Stimulated activated naive CD8-positive, alpha-beta T cell treated with anti-CD3 and anti-CD28 coated beads, Interleukin-15, Interleukin-2, amounts not matched to agents 100 U/mL and 50 U/mL, for 24 hours (primary cell): Measurements from ENCODE around the gene SMIM17.
A peak's percentile ranks its signal among the peaks of the same experiment; 100 is the strongest.
"Not testable (repeated sequence)": the region's sequence is repeated elsewhere in the genome, so short reads cannot be mapped to it uniquely, and the experiment has no call there.

Experiments used
- ATAC-seq: fragments of 150-1000 bp; cut with Tn5 transposase; one replicate; pipeline ENCODE4 v1.10.0; 2021
- DNase-seq: peaks from one replicate; pipeline ENCODE4 v3.0.0; 2021

SMIM17 gene

DNA sequence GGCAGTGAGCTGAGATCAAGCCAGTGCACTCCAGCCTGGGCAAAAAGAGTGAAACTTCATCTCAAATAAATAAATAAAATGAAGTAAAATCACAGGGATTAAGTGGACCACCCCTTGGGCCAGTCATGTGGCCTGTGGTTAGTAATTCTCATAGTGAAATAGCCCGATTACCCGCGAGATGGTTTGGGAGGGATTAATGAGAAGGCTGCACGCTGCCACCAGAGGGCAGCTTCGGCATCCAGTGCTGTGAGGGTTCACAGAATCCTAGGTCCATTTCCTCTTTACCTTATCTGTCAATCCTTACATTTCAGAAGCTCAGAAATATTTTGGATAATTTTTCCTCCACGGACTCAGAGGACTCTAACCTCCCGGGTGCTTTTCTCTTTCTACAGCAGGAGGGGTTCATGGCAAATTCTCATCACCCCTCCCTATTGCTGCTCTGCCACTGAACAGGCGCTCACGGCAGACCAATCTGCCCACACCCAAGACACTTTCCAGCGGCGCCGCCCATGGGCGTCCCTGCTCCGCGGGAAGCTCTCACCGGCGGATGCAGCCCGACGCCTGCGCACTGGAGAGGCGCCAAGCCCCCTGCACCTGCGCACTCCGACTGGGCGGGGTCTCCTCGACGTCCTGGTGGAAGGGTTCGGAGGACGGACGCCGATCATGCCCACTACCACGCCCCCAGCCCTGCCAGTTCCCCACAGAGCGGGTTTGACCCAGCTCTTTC lies 17.6 kb downstream of the SMIM17 start:
- ATAC-seq (no peak), DNase-seq (no peak)

- no peak for ATAC-seq
Observed at GRCh38 chr19:56661248-56661647, 18.3 kb downstream of the SMIM17 start.

DNA sequence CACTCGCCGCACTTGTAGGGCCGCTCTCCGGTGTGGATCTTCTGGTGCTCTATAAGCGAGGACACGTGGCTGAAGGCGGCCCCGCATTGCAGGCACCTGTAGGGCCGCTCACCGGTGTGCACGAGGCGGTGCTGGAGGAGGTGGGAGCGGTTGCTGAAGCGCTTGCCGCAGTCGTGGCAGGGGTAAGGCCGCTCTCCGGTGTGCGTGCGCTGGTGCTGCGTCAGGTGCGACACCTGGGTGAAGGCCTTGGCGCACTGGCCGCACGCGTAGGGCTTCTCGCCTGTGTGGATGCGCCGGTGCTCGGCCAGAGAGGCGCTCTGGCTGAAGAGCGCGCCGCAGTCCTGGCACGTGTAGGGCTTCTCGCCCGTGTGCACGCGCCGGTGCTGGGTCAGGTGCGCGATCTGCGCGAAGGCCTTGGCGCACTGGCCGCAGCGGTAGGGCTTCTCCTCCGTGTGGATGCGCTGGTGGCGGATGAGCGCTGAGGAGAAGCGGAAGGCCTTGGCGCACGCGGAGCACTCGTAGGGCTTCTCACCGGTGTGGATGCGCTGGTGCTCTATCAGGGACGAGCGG lies 21.1 kb downstream of the SMIM17 start:
- ATAC-seq (no peak), DNase-seq (no peak)

More at GRCh38 chr19:56661248-56661647, 18.3 kb downstream of the SMIM17 start:
- no peak for DNase-seq

DNA sequence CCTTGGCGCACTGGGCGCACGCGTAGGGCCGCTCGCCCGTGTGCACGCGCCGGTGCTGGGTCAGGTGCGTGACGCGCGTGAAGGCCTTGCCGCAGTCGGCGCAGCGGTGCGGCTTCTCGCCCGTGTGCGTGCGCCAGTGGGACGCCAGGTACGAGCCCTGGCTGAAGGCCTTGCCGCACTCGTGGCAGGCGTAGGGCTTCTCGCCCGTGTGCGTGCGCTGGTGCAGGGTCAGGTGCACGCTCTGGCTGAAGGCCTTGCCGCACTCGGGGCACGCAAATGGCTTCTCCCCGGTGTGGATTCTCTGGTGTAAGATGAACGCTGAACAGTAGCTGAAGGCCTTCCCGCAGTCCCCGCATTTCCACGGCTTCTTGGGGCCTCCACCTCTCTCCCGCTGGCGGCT lies 21.6 kb downstream of the SMIM17 start:
- no peak for DNase-seq
- no peak for ATAC-seq

GRCh38 chr19:56667311-56667870 lies 24.4 kb downstream of the SMIM17 start:
- no peak for ATAC-seq
- no peak for DNase-seq

- DNase-seq (no peak), ATAC-seq (no peak)
Observed at GRCh38 chr19:56668676-56669075, 25.7 kb downstream of the SMIM17 start.

DNA sequence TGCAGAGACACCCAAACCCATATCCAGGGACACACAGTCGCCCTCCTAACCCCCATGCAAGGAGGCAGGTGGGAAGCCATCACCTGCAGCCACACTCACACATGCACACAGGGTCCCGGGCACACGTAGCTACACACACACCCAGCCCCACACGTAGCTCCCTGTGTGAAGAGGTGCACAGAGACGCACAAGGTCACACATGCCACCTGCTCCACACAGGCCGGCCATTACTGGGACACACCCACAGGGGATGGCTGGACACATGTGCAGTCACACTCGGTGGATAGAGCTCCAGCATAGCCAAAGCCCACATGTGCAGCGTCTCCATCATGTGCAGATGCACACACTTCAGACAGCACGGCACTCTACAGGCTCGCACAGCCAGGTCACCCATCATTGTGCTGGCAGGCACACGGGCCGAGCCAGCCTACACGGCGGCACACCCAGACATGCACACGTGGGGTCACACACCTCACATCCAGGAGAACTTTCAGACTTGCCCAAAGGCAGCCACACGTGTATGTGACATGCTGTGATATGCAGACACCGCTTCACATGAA lies 27.5 kb downstream of the SMIM17 start:
- DNase-seq: no peak
- ATAC-seq: no peak

DNA sequence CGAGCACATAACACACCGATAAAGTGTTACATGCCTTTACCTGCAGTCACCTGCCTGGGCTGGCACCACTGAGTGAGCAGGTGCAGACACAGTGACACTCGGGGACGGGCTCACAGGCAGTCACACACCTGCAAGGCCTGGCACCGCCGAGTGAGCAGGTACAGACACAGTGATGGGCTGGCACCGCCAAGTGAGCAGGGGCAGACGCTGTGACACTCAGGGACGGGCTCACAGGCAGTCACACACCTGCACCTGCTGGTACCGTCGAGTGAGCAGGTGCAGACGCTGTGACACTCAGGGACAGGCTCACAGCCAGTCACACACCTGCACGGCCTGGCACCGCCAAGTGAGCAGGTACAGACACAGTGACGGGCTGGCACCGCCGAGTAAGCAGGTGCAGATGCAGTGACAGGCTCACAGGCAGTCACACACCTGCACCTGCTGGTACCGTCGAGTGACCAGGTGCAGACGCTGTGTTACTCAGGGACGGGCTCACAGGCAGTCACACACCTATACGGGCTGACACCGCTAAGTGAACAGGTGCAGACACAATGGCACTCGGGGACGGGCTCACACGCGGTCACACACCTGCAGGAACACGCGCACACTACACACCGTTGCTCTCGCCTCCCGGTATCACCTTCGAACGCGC lies 28.1 kb downstream of the SMIM17 start:
- ATAC-seq: peak; percentile 24
- DNase-seq: no peak

DNA sequence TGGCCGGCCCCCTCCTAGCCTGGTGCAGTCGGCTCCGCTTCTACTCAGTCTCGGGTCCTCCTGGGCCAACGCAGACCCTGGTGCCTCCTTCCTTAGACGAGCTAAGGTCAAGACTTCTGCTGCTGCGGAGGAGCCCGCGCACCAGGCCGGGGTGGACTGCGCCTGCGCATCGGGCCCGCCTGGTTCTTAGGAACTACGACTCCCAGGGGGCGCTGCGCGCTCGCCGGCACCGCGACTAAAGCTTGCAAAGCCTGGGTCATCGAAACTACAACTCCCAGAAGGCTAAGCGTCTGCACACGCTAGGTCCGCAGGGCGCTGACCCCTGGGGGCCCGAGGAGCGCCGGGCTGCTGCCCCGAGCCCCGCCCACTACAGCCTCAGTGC lies 28.6 kb downstream of the SMIM17 start, which contains the start of gene ZNF835:
TSS of gene ZNF835 (minus strand) at position 145 of the 382 bp plus-strand sequence. CDS start 6,559 bp downstream, outside the sequence.
- peak; percentile 87 for ATAC-seq

DNA sequence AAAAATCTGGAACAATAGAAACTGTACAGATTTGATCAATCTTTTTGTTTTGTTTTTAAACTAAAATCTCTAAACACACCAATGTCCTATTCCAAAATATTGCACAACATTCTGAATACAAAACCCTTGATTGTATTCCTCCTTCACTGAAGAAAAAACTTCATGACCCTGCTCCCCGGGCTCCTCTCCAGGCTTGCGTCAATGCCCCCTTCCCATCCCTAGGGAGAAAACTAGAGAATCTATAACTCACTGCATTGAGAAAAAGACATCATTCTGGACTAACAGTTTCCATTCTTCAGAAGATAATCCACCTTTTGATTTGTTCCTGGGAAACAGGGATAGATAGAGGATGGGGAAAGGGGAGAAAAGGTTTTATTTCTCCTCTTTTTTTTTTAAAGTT lies 29.7 kb downstream of the SMIM17 start:
- DNase-seq, ATAC-seq: not testable (repeated sequence)

More for the DNA sequence above, 28.6 kb downstream of the SMIM17 start, which contains the start of gene ZNF835:
- DNase-seq: peak; percentile 84

DNA sequence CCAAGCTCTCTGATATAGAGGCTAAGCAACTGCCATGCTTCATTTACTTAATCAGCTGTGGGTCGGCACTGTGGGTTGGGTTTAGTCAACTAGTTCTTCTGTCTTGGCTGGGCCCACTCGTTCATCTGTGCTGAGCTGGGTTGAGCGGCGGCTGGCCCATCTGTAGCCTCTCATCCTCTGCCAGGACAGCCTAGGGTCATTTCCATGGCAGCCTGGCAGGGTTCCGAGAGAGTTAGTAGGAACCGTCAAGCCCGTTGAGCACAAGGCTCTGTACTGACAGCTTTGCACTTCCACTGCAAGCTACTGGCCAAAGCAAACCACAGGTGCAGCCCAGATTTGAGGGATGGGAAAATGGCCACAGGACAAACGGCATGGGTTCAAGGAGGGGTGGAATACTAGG lies 35.2 kb downstream of the SMIM17 start:
- DNase-seq (no peak), ATAC-seq (no peak)

- DNase-seq: no peak
- no peak for ATAC-seq
Observed at GRCh38 chr19:56681702-56682101, 38.7 kb downstream of the SMIM17 start.

DNA sequence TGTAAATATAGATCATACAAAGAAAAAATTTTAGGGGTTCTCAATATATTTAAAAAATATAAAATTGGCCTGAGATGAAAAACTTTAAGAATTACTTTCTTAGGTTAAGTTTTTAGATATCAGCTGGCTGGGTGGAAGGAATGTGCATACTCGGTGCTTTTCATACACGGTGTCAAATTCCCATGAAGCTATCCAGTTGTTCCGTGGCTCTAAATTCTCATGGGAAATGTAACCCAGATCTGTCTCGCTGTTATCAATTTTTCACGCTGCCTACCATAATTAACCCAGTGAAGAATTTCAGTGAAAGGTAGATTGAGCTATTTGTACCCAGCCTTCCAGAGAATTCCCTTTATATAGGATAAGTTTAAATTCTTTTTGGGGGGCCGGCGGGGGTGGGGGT lies 40.2 kb downstream of the SMIM17 start:
- DNase-seq (no peak), ATAC-seq (no peak)

- no peak for DNase-seq
- no peak for ATAC-seq
Observed at GRCh38 chr19:56687031-56687430, 44.1 kb downstream of the SMIM17 start.

- no peak for DNase-seq
- no peak for ATAC-seq
Observed at GRCh38 chr19:56689198-56689597, 46.2 kb downstream of the SMIM17 start.

- no peak for ATAC-seq
- DNase-seq: no peak
Observed at GRCh38 chr19:56690670-56691069, 47.7 kb downstream of the SMIM17 start.

DNA sequence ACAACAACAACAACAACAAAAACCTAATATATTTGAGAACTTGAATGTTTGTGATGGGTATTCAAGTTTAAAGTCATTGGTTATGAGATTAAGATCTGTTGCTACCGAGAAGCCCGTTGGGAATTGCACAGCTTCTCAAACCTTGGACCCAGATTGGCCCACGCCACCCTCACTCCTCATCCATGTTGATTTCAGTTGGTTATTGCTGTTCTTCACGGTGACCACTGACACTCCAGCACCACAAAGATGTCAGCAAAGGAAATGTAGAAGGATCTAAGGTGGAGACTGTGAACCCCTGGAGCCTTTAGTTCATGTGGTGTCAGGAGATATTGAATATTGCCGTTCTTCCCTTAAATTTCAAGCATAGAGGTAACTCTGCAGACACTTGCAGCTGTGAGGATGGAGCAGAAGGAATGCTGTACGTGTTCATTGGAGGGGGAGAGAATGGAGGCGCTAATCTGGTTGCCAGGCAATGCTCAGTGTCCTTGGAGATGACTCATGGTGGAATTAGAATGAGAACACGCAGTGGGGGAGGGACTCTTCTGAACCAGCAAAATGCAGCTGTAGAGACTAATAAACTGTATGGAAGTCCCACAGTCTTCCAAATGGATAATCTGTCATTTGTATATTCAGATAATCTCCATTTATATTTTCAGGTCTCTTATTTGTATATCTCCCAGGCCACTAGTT lies 49.4 kb downstream of the SMIM17 start:
- no peak for ATAC-seq

GRCh38 chr19:56699552-56699951 lies 56.6 kb downstream of the SMIM17 start:
- DNase-seq (no peak), ATAC-seq (no peak)

More for the DNA sequence above, 49.4 kb downstream of the SMIM17 start:
- DNase-seq: no peak

GRCh38 chr19:56701895-56702294 lies 58.9 kb downstream of the SMIM17 start:
- DNase-seq (no peak), ATAC-seq (no peak)

DNA sequence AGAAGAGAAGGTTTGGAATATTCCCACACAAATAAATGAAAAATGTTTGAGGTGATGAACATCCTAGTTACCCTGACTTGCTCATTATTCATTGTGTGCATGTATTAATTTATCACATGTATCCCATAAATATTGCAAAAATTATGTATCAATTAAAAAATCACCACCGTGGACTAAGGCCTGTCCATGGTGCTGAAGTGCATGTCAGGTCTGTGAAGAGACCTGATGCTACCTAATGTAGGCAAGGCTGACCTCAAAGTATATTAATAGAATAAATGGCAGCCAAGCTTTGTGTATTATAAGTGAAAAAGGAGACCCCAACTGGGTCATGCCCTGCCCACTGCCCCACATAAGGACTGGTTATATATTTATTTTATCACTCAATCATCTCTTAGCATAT lies 63.0 kb downstream of the SMIM17 start:
- ATAC-seq (no peak), DNase-seq (no peak)
